Gastroesophageal sphincter (tissue), 3 donors: ENCODE measurements around the gene CHRM4.

Experiments used
- EP300 ChIP-seq: sonication (generic); formaldehyde crosslinking; IDR thresholded peaks from one replicate; pipeline ENCODE4 v1.6.1; 2017; ENCODE audit warnings: antibody characterized with exemption, mild to moderate bottlenecking
- POLR2A ChIP-seq, 2 donors: fragments of 450-650 bp; IDR thresholded peaks; one replicate each; pipeline ENCODE4 v1.6.1; 2017; ENCODE audit warnings: antibody characterized with exemption in 2 of 2, mild to moderate bottlenecking in 2 of 2, moderate library complexity in 1 of 2
- POLR2AphosphoS5 ChIP-seq: sonication (generic); formaldehyde crosslinking; IDR thresholded peaks from one replicate; pipeline ENCODE4 v1.6.1; 2017; ENCODE audit warnings: antibody characterized with exemption
- TF ChIP-seq, protein P1 (sequence below), 4 experiments: fragments of 200-600 bp in 2 of 4; fragments of 450-650 bp in 2 of 4; sonication (generic) in 1 of 4; IDR thresholded peaks; one replicate each; pipeline ENCODE4 v1.5.1; 2017 to 2019; ENCODE audit warnings: antibody characterized with exemption in 4 of 4, mild to moderate bottlenecking in 2 of 4, moderate library complexity in 2 of 4

DNA sequence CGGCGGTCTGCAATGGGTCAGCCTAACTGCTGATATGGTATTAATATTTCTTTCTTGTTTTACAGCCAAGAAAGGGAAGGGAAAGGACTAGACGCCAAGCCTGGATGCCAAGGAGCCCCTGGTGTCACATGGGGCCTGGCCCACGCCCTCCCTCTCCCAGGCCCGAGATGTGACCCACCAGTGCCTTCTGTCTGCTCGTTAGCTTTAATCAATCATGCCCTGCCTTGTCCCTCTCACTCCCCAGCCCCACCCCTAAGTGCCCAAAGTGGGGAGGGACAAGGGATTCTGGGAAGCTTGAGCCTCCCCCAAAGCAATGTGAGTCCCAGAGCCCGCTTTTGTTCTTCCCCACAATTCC is 8.2 kb downstream of the CHRM4 start:
- no peak for TF ChIP-seq POLR2A (IDR thresholded peaks at IDR 0.05)
- no peak for TF ChIP-seq POLR2AphosphoS5
- TF ChIP-seq, protein P1, sequence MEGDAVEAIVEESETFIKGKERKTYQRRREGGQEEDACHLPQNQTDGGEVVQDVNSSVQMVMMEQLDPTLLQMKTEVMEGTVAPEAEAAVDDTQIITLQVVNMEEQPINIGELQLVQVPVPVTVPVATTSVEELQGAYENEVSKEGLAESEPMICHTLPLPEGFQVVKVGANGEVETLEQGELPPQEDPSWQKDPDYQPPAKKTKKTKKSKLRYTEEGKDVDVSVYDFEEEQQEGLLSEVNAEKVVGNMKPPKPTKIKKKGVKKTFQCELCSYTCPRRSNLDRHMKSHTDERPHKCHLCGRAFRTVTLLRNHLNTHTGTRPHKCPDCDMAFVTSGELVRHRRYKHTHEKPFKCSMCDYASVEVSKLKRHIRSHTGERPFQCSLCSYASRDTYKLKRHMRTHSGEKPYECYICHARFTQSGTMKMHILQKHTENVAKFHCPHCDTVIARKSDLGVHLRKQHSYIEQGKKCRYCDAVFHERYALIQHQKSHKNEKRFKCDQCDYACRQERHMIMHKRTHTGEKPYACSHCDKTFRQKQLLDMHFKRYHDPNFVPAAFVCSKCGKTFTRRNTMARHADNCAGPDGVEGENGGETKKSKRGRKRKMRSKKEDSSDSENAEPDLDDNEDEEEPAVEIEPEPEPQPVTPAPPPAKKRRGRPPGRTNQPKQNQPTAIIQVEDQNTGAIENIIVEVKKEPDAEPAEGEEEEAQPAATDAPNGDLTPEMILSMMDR (IDR thresholded peaks at IDR 0.05) = no peak
- no peak for TF ChIP-seq EP300
